ENCODE data around the gene ADGRA3.

DNA sequence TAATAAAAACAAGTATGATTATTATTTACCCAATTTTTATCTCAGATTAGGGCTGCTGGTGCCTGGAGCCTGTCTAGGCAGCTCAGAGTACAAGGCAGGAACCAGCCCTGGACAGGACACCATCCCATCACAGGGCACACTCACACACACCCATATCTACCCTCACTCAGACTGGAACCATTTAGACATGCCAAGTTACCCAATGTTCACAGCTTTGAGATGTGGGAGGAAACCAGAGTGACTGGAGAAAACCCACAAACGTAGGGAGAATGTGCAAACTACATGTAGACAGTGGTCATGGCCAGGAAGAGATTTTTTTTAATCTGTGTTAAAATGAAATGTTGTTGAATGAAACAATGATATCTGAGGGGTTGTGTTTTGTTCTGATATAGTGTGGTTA, 35.7 kb upstream of the ADGRA3 start:
- TF ChIP-seq, protein P1, sequence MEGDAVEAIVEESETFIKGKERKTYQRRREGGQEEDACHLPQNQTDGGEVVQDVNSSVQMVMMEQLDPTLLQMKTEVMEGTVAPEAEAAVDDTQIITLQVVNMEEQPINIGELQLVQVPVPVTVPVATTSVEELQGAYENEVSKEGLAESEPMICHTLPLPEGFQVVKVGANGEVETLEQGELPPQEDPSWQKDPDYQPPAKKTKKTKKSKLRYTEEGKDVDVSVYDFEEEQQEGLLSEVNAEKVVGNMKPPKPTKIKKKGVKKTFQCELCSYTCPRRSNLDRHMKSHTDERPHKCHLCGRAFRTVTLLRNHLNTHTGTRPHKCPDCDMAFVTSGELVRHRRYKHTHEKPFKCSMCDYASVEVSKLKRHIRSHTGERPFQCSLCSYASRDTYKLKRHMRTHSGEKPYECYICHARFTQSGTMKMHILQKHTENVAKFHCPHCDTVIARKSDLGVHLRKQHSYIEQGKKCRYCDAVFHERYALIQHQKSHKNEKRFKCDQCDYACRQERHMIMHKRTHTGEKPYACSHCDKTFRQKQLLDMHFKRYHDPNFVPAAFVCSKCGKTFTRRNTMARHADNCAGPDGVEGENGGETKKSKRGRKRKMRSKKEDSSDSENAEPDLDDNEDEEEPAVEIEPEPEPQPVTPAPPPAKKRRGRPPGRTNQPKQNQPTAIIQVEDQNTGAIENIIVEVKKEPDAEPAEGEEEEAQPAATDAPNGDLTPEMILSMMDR (IDR thresholded peaks at IDR 0.05 in 8 of 11, conservative IDR thresholded peaks at IDR 0.05 in 3 of 11) = no peak
- TF ChIP-seq POLR2A (IDR thresholded peaks at IDR 0.05) = no peak

Data from spleen (tissue), 7 donors.